ENCODE data around the gene GPBP1. TPM values are rescaled to one million over a fixed set of nuclear protein-coding genes. Genes with fewer than 3 reads are reported as not detected.

GPBP1 gene
- total RNA-seq, 1 experiment from 2014 or later = 100 TPM

- Mint-ChIP-seq H3K27ac (peak overlapping the region; percentile 6; the same call in 1 of the 2 replicates), H3K4me1 (peaks cover 26% of the 10 kb centered on the region), H3K27me3 (ENCODE audit: low read depth) (no peaks in the 10 kb centered on the region), H3K9me3 (no peaks in the 10 kb centered on the region), H3K4me3 (no peak overlapping the region), H3K36me3 (peaks cover 22% of the 10 kb centered on the region)
- DNase-seq (ENCODE audit: low spot score) (no peak), ATAC-seq (no peak)
- ChIA-PET POLR2A (no interaction called here), CTCF (no interaction called here)
- TF ChIP-seq JAZF1 (CRISPR knock-in tag; IDR thresholded peaks at IDR 0.05) (no peak), ZNF423 (CRISPR knock-in tag; IDR thresholded peaks at IDR 0.05) (no peak), NFYB (CRISPR knock-in tag; conservative IDR thresholded peaks at IDR 0.05; ENCODE audit: low read depth) (no peak), TEAD4 (CRISPR knock-in tag; IDR thresholded peaks at IDR 0.05) (no peak), ESRRA (CRISPR knock-in tag; IDR thresholded peaks at IDR 0.05; ENCODE audit: borderline replicate concordance) (no peak), ZNF263 (CRISPR knock-in tag; IDR thresholded peaks at IDR 0.05; ENCODE audit: low read depth) (no peak), IRF1 (CRISPR knock-in tag; IDR thresholded peaks at IDR 0.05) (no peak), ZNF317 (CRISPR knock-in tag; IDR thresholded peaks at IDR 0.05; ENCODE audit: borderline replicate concordance, low read depth) (no peak), ATF6 (CRISPR knock-in tag; IDR thresholded peaks at IDR 0.05) (no peak), ZNF396 (CRISPR knock-in tag; IDR thresholded peaks at IDR 0.05; ENCODE audit: borderline replicate concordance) (no peak)
These were observed 20.0 kb downstream of the GPBP1 start for GRCh38 chr5:57193757-57194413.

- no peaks in the 10 kb centered on the region for H3K27me3 Mint-ChIP-seq (ENCODE audit: low read depth)
- TF ChIP-seq ZNF219 (CRISPR knock-in tag; IDR thresholded peaks at IDR 0.05; ENCODE audit: borderline replicate concordance) (no peak), JAZF1 (CRISPR knock-in tag; IDR thresholded peaks at IDR 0.05) (no peak), SMAD3 (CRISPR knock-in tag; IDR thresholded peaks at IDR 0.05; ENCODE audit: borderline replicate concordance) (no peak), TEAD1 (CRISPR knock-in tag; IDR thresholded peaks at IDR 0.05) (no peak), SOX15 (CRISPR knock-in tag; IDR thresholded peaks at IDR 0.05) (no peak), ZNF532 (CRISPR knock-in tag; IDR thresholded peaks at IDR 0.05; ENCODE audit: borderline replicate concordance) (no peak), ARID4B (CRISPR knock-in tag; IDR thresholded peaks at IDR 0.05; ENCODE audit: borderline replicate concordance) (no peak), MXD4 (CRISPR knock-in tag; IDR thresholded peaks at IDR 0.05; ENCODE audit: borderline replicate concordance) (no peak), GRHL2 (CRISPR knock-in tag; IDR thresholded peaks at IDR 0.05; ENCODE audit: insufficient replicate concordance, severe bottlenecking) (no peak), TP53 (CRISPR knock-in tag; IDR thresholded peaks at IDR 0.05) (no peak), CREB1 (CRISPR knock-in tag; IDR thresholded peaks at IDR 0.05) (no peak)
- no peak for ATAC-seq
- H3K27ac Mint-ChIP-seq = no peak overlapping the region
- H3K4me3 Mint-ChIP-seq = no peak overlapping the region
- H3K36me3 Mint-ChIP-seq = peaks cover 22% of the 10 kb centered on the region
- no peaks in the 10 kb centered on the region for H3K9me3 Mint-ChIP-seq
- peaks cover 25% of the 10 kb centered on the region for H3K4me1 Mint-ChIP-seq
- POLR2A ChIA-PET = no interaction called here
- no peak for DNase-seq (ENCODE audit: low spot score)
- CTCF ChIA-PET = no interaction called here
These were observed 20.8 kb downstream of the GPBP1 start for GRCh38 chr5:57194653-57195052.
